Bronchial epithelial cell (primary cell): ENCODE data around the gene NKTR. TPM values are rescaled to one million over a fixed set of nuclear protein-coding genes. Genes with fewer than 3 reads are reported as not detected.
A peak's percentile ranks its signal among the peaks of the same experiment; 100 is the strongest.
"Not testable (repeated sequence)": the region's sequence is repeated elsewhere in the genome, so short reads cannot be mapped to it uniquely, and the experiment has no call there.

Experiments
- DNase-seq: peaks from one replicate; pipeline ENCODE4 v3.0.0-alpha.2; 2010; ENCODE audit warnings: low read depth
- FAIRE-seq: peaks from 2 replicates; lab custom pipeline; 2011; peaks lifted over from hg19 to GRCh38; lab: Jason Lieb, UNC
- H3K27me3 ChIP-seq: 2 replicates; pipeline ENCODE4 v1.5.1; 2011; ENCODE audit warnings: low read length; ENCODE audit not compliant: control insufficient read depth, insufficient read depth
- H3K36me3 ChIP-seq: 2 replicates; pipeline ENCODE4 v1.5.1; 2011; ENCODE audit warnings: low read length; ENCODE audit not compliant: control insufficient read depth, insufficient read depth
- H3K4me3 ChIP-seq: 2 replicates; pipeline ENCODE4 v1.5.1; 2011; ENCODE audit warnings: mild to moderate bottlenecking, low read depth, low read length, control low read depth
- total RNA-seq: library from RNA; depleted of rRNA; stranded (reverse); fragments of >200 nt; gene quantifications from 2 replicates; pipeline ENCODE4 v1.2.1, GENCODE V29; 2014
- TF ChIP-seq, protein P1 (sequence below): IDR thresholded peaks from 2 replicates; pipeline ENCODE4 v1.5.1; 2011; ENCODE audit warnings: mild to moderate bottlenecking, moderate library complexity, low read length, control low read depth, inconsistent platforms; ENCODE audit not compliant: insufficient read depth, severe bottlenecking

NKTR gene
- total RNA-seq, 1 donor from 2014 or later, result 33.4 TPM

DNA sequence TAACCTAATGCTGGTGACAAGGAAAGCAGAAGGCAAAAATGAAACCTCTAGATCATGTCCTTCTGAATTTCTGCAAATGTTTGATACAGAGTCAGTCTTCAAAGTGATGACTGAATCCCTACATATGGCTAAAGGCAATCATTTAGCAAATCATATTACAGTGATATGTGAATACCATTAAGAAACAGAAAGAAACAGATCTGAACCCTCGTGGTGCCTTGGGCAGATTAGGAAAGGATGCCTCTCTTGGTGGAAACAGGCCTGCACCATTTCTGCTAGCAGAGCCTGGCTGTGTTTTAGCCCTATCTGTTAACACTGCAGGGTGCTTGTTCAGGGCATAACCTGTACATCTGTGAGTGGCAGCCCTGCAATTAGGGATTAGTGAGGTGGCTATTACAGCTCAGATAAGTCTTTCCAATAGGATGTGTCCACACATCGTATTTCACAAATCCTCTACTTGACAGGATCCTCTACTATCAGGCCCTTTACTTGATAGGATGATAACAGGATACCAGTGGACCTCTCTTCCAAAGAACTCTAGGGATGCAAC lies 30.8 kb upstream of the NKTR start:
- no peak for DNase-seq
- Histone ChIP-seq H3K27me3 (no peaks in the 10 kb centered on the region), H3K36me3 (peaks cover 5% of the 10 kb centered on the region), H3K4me3 (no peak overlapping the region)
- TF ChIP-seq, protein P1, sequence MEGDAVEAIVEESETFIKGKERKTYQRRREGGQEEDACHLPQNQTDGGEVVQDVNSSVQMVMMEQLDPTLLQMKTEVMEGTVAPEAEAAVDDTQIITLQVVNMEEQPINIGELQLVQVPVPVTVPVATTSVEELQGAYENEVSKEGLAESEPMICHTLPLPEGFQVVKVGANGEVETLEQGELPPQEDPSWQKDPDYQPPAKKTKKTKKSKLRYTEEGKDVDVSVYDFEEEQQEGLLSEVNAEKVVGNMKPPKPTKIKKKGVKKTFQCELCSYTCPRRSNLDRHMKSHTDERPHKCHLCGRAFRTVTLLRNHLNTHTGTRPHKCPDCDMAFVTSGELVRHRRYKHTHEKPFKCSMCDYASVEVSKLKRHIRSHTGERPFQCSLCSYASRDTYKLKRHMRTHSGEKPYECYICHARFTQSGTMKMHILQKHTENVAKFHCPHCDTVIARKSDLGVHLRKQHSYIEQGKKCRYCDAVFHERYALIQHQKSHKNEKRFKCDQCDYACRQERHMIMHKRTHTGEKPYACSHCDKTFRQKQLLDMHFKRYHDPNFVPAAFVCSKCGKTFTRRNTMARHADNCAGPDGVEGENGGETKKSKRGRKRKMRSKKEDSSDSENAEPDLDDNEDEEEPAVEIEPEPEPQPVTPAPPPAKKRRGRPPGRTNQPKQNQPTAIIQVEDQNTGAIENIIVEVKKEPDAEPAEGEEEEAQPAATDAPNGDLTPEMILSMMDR, result no peak
- FAIRE-seq, result no peak

DNA sequence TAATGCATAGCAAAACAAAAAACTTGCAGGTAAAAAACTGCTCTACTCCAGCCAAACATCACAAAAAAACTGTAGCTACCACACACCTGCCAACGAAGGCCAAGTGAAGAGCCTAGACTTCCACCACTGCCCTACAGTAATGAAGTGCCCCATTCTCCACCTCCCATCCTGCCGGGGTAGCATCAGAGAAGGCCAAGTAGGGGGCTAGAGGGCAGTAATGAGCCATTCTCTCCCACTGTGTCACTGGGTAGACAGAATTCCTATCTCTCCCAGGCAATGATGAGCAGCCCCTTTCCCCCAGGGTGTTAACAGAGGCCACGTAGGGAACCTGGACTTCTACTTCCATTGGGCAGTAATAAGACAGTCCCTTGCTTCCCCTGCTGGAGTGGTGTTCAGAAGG lies 28.2 kb upstream of the NKTR start:
- no peak overlapping the region for H3K4me3 ChIP-seq
- H3K27me3 ChIP-seq, result no peaks in the 10 kb centered on the region
- H3K36me3 ChIP-seq, result no peaks in the 10 kb centered on the region
- TF ChIP-seq, protein P1, result peak; percentile 67
- DNase-seq (peak; percentile 55), FAIRE-seq (no peak)

GRCh38 chr3:42575137-42575741 lies 25.2 kb upstream of the NKTR start:
- Histone ChIP-seq H3K27me3 (no peaks in the 10 kb centered on the region), H3K4me3 (no peak overlapping the region), H3K36me3 (no peaks in the 10 kb centered on the region)
- TF ChIP-seq, protein P1, result no peak
- DNase-seq (no peak), FAIRE-seq (no peak)

DNA sequence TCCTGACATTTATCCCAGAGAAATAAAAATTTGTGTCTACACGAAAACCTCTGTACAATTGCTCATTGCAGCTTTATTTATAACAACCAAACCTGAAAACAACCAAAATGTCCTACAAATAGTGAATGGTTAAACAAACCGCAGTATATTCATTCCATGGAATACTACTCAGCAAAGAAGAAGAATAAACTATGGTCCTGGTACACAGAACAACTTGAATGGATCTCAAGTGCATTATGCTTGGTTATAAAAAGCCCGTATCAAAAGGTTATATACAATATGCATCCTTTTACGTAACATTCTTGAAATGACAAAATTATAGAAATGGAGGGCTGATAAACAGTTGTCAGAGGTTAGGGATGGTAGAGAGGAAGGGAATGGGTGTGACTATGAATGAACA lies 22.4 kb upstream of the NKTR start:
- DNase-seq (no peak), FAIRE-seq (no peak)
- Histone ChIP-seq H3K27me3 (no peaks in the 10 kb centered on the region), H3K4me3 (no peak overlapping the region), H3K36me3 (no peaks in the 10 kb centered on the region)
- TF ChIP-seq, protein P1, result no peak

DNA sequence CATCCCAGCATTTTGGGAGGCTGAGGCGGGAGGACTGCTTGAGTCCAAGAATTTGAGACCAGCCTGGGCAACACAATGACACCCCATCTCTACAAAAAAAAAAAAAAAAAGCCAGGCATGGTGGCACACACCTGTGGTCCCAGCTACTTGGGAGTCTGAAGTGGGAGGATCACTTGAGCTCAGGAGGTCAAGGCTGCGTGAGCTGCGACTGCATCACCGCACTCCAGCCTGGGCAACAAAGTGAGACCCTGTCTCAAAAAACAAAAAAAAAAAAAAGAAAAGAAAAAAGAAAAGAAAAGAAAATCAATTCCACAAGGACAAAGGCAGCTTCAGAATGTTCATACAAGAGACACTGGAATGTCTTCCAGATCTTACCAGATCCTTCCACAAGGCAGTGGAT lies 21.1 kb upstream of the NKTR start:
- FAIRE-seq, H3K4me3 ChIP-seq, H3K36me3 ChIP-seq, H3K27me3 ChIP-seq, DNase-seq: not testable (repeated sequence)

DNA sequence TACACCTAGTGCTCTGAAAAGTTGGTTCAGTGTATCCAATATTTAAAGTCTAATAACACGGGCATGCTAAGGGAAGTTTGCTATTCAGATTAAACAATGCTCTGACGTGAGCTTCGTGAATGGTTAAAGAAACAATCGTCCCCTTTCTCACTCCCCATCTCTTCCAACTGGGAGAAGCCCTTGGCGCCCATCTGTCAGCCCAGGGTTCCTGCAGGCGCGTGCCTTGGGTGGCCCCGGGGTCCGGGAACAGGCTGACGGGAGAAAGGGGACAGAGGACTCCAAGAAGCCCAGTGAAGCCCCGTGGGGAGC lies 19.1 kb upstream of the NKTR start:
- H3K36me3 ChIP-seq, result no peaks in the 10 kb centered on the region
- DNase-seq, result peak; percentile 26
- no peaks in the 10 kb centered on the region for H3K27me3 ChIP-seq
- peak overlapping the region; percentile 71 for H3K4me3 ChIP-seq
- no peak for FAIRE-seq
- TF ChIP-seq, protein P1, result no peak
